GM21786 (cell line): ENCODE data around the gene SERPINA6.
"Not testable (repeated sequence)": the region's sequence is repeated elsewhere in the genome, so short reads cannot be mapped to it uniquely, and the experiment has no call there.

Experiments
- ATAC-seq: cut with Tn5 transposase; IDR thresholded peaks from one replicate; pipeline ENCODE4 v1.9.1; 2021; ENCODE audit not compliant: unreplicated experiment

SERPINA6 gene

DNA sequence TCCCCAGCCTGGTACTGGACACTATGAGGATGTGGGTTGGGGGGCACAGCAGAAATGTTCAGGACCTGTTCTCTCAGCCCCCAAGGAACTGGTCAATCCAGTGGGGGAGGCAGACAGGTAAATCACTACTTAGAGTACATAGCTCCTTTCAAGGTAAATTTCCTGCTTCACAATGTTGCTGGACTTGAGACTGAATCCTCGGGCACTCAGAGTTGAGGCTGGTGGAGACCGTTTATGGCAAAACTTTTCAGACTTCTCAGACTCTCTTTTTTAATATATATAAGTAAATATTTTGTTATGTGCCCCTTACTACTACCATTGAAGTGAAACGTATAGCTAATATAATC, 29.6 kb downstream of the SERPINA6 start:
- ATAC-seq: no peak

- ATAC-seq: no peak
Measured at GRCh38 chr14:94292872-94293577, 30.1 kb downstream of the SERPINA6 start, which contains the start of gene SERPINA10. TSS of gene SERPINA10 (minus strand) at chr14:94293268. CDS start at chr14:94290593, 2,675 bp downstream.

DNA sequence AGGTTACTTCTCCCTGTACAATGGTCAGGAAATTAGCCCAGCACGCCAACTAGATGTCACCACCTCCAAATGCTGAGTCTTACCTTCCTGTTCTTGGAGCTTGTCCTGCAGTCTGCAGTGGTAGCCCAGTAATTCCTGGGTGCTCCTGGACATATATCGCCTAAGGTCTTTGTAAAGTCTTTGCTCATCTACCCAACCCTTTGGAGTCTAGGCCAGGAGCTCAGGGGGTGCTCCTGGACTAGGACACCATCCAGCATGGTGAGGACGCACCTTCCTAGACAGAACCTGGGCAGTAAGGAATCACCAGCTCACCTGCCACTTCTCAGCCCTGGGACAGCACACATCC, 30.6 kb downstream of the SERPINA6 start:
- ATAC-seq: no peak

DNA sequence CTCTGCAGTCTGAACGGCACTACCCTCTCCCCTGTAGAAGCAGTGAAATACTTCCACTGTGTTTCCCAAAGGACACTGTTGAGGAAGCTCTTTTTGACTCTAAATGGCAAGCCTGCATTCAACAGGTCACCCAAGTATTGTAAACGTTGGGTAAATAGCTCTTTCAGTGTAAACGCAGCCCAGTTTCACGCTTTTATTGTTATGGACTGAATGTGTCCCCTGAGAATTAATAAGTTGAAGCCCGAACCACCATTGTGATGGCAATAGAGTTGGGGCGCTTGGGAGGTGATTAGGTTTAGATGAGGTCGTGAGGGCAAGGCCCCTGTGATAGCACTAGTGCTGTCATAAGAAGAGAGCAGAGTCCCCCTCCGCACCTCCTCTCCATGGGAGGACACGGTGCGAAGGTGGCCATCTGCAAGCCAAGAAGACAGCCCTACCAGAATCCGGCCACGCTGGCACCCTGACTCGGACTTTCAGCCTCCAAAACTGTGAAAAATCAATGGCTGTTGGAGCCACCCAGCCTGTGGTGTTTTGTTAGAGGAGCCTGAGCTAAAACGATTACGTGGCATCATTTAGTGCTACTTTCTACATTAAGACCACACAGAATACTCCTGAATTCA, 31.1 kb downstream of the SERPINA6 start:
- ATAC-seq: no peak

DNA sequence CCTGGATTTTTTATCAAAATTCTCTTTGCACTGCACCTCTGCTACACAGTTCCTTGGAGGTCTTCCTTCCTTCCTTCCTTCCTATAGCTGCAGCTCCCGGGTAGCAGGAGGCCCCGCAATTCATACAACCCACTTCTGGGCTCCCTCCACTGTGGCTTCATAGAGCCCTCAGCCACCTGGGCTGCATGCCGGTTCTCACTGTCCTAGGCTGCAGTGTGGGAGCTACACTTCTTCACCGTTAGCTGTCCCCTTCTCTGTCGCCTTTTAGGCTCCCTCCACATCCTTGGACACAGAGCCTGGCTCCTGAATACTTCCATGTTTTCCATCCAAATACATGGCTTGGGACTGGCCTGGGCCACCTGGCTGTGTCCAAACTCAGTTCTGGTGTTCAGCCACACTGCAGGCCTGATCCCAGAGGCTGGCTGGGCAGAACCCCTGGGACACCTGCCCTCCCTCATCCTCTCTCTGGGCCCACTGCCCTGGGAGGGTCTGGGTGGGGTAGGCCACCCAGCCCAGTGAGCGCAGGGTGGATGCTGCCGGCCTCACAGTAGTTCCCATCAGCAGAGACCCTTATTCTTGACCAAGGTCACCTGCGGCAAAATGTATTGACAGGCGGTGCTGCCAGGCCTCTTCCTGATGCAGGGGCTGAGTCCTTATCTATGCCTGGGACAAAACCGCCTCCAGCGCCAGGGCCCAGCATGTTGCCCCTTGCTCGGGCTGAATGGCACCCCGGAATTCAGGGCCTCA, 31.8 kb downstream of the SERPINA6 start:
- no peak for ATAC-seq

DNA sequence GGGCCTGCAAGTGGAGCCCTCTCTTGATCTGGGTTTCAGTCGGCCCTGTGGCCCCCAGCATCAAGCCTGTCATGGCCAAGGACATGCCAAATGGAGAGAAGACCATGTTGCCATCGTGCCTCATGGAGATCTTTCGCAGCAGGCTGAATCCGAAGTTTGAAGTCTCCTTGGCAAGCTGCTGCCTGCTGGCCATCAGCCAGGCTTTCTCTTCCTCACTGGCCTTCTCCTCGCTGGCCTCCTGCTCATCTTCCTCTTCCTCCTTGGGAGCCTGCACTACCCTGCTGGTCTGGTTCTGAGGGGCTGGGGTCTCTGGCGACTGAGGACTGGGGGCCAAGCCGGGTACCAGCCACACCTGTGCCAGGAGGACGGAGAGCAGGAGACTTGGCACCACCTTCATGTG, 32.9 kb downstream of the SERPINA6 start:
- ATAC-seq: no peak

GRCh38 chr14:94288610-94289465, 34.3 kb downstream of the SERPINA6 start:
- ATAC-seq: no peak

- ATAC-seq: no peak
Measured at GRCh38 chr14:94285158-94285557, 38.0 kb downstream of the SERPINA6 start.

- no peak for ATAC-seq
Measured at GRCh38 chr14:94284221-94284620, 38.9 kb downstream of the SERPINA6 start.

- ATAC-seq: no peak
Measured at GRCh38 chr14:94282991-94283723, 40.0 kb downstream of the SERPINA6 start.

DNA sequence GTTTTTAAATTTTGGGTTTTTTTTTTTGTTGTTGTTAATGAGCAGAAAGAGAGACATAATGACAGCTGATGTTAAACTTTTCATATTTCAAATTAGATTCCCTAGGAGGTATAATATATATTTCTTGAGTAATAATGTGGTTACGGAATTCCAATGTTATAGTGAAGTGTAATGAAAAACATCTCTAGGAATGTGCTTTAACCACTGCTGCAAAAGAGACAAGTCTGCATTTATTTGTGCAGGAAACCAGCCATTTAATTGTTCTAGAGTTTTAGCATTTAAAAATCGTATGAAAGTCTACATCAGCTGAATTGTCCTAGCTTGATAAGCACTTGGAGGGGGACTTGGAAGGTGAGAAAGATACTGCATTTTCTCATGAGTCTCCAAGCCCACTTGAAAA, 44.4 kb downstream of the SERPINA6 start:
- no peak for ATAC-seq

DNA sequence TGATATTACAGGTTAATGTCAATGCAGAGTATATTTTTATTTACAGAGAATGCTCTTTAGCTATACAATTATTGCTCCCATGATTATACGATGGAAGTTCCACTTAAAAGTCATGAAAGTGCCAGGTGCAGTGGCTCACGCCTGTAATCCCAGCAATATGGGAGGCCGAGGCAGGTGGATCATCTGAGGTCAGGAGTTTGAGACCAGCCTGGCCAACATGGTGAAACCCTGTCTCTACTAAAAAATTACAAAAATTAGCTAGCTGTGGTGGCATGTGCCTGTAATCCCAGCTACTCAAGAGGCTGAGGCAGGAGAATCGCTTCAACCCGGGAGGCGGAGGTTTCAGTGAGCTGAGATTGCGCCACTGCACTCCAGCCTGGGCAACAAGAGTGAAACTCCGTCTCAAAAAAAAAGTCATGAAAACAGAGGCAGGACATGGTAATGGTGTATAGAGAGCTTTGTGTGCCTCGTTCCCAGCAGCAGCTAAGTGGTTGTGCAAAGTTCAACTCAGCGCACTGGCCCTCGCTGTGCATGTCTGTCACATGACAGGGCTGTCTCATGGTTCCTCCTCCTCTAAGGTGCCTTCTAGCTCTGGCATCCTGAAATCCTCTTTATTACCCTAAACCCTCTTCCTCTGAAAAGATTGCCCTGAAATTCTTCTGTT, 46.1 kb downstream of the SERPINA6 start:
- not testable (repeated sequence) for ATAC-seq

- no peak for ATAC-seq
Measured at GRCh38 chr14:94269156-94269555, 54.0 kb downstream of the SERPINA6 start.

- not testable (repeated sequence) for ATAC-seq
Measured at GRCh38 chr14:94268582-94268981, 54.6 kb downstream of the SERPINA6 start.

DNA sequence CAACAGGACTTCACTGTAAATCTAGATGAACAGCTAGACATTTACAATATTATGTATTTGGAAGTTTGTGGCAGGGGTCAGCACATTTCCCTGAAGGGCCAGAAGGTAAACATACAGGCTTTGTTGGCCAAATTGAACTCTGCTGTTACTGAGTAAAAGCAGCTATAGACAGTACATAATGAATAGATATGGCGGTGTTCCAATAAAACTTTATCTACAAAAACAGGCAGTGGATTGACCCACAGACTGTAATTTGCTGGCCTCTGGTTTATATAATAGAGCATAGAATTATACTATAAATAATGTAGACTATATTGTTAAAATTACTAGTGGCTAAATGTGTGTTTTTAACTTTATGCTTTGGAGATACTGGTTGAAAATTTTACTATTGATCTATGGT, 55.8 kb downstream of the SERPINA6 start:
- ATAC-seq: no peak

- ATAC-seq: not testable (repeated sequence)
Measured at GRCh38 chr14:94264195-94264594, 58.9 kb downstream of the SERPINA6 start.
